GM12891 (cell line): ENCODE data around the gene PARVB.

Experiments used
- PAX5 ChIP-seq: IDR thresholded peaks from 2 replicates; pipeline ENCODE4 v1.6.1; 2011; ENCODE audit warnings: low read length, moderate library complexity, mild to moderate bottlenecking; ENCODE audit not compliant: insufficient read depth, severe bottlenecking
- POLR2A ChIP-seq: IDR thresholded peaks from 2 replicates; pipeline ENCODE4 v1.6.1; 2011; ENCODE audit warnings: low read depth, low read length, control low read depth
- POLR2AphosphoS5 ChIP-seq: IDR thresholded peaks from 2 replicates; pipeline ENCODE4 v1.6.1; 2011; ENCODE audit warnings: low read depth, low read length, control low read depth
- POU2F2 ChIP-seq: IDR thresholded peaks from 2 replicates; pipeline ENCODE4 v1.6.1; 2011; ENCODE audit warnings: low read depth, mild to moderate bottlenecking, control low read depth, low read length, moderate library complexity
- SPI1 ChIP-seq: IDR thresholded peaks from 2 replicates; pipeline ENCODE4 v1.6.1; 2011; ENCODE audit warnings: low read depth, low read length, control low read depth
- TAF1 ChIP-seq: IDR thresholded peaks from 2 replicates; pipeline ENCODE4 v1.6.1; 2011; ENCODE audit warnings: low read depth, low read length, control low read depth

DNA sequence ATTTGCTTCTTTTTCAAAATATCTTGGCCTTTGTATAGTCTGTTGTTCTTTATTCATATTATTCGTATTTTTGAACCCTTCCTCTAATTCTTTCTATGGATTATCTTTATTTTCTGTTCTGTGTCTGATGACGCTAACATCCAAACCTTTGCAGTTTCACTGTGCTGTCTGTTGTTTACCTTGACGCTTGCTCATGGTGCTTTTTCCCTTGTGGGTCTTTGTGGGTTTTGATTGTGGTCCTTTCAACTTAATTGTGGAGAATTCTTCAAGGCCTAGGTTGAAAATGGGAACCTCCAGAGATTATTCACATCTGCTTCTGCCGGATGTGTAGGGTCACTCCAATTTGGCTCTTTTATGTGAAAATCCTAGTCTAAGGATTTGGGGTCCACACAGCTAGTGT is 191.2 kb downstream of the PARVB start:
- TF ChIP-seq POLR2AphosphoS5 (no peak), TAF1 (no peak), POLR2A (no peak), SPI1 (no peak), POU2F2 (no peak), PAX5 (no peak)
